NCI-H1694 (cell line): Measurements from ENCODE around the gene MLKL.
"Not testable (repeated sequence)": the region's sequence is repeated elsewhere in the genome, so short reads cannot be mapped to it uniquely, and the experiment has no call there.

Source experiments
- DNase-seq: peaks from one replicate; lab custom pipeline; 2025; lab: John Stamatoyannopoulos, UW

The MLKL gene

DNA sequence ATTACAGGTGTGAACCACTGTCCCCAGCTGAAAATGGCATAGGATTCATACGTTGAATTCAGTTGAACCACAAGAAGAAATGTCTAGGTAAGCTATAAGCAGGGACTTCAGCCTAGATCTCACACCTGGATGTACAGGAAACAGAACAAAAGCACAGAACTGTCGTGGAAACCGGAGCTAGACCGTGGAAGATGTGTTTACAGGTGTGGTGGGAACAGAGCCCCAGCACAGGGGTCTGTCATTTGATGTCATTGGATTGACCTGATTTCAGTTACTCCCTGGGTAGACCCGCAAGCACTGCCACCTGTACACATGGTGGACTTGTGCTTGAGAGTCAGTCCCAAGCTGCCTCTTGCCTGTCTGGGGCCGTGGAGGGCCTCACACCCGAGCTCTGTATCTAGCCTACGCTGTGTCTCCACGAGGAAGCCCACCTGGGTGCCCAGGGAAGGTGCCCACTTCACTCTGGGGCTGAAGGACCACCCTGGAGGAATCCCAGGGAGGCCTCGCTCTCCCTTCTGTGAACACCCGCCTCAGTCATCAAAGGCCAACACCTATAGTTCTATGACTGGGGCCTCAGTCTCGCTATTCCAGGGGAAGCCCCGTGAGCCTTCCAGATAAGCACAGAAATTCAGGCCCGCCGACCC, 32.2 kb upstream of the MLKL start:
- no peak for DNase-seq

GRCh38 chr16:74731853-74732477, 31.3 kb upstream of the MLKL start:
- DNase-seq, result no peak

GRCh38 chr16:74729783-74730683, 29.4 kb upstream of the MLKL start:
- no peak for DNase-seq

DNA sequence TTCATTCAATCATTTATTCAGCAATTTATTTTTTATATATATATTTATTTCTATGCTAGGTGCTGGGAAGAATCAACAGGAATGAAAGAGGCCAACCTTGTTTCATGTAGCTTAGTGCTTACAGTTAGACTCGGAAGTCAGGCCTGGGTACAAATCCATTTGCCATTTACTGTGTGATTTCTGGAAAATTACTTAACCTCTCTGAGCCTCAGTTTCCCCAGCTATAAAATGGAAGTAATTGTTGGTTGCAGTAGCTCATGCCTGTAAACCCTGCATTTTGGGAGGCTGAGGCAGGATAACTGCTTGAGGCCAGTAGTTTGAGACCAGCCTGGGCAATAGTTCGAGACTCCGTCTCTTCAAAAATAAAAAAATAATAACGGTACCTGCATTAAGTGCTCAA, 27.2 kb upstream of the MLKL start:
- no peak for DNase-seq

GRCh38 chr16:74726716-74727115, 26.1 kb upstream of the MLKL start:
- peak; percentile 4 for DNase-seq

- DNase-seq, result no peak
Measured at GRCh38 chr16:74725651-74726455, 25.2 kb upstream of the MLKL start.

- no peak for DNase-seq
Measured at GRCh38 chr16:74724820-74725549, 24.3 kb upstream of the MLKL start.

GRCh38 chr16:74723256-74723655, 22.6 kb upstream of the MLKL start:
- DNase-seq, result no peak

DNA sequence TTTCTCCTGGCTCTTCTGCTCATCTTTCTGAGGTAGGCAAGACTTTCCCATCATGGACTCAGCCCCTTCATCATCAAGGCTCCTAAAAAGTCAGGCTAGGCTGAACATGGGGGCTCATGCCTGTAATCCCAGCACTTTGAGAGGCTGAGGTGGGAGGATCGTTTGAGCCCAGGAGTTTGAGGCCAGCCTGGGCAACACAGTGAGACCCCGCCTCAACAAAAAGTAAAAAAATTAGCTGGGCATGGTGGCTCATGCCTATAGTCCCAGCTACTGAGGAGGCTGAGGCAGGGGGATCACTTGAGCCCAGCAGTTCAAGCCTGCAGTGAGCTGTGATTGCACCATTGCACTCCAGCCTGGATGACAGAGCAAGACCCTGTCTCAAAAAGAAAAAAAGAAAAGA, 21.5 kb upstream of the MLKL start:
- DNase-seq, result not testable (repeated sequence)

- no peak for DNase-seq
Measured at GRCh38 chr16:74721716-74722115, 21.1 kb upstream of the MLKL start.

- DNase-seq, result no peak
Measured at GRCh38 chr16:74720579-74720978, 19.9 kb upstream of the MLKL start.

- DNase-seq, result no peak
Measured at GRCh38 chr16:74718741-74719610, 18.3 kb upstream of the MLKL start.

GRCh38 chr16:74718140-74718539, 17.5 kb upstream of the MLKL start:
- DNase-seq, result no peak

DNA sequence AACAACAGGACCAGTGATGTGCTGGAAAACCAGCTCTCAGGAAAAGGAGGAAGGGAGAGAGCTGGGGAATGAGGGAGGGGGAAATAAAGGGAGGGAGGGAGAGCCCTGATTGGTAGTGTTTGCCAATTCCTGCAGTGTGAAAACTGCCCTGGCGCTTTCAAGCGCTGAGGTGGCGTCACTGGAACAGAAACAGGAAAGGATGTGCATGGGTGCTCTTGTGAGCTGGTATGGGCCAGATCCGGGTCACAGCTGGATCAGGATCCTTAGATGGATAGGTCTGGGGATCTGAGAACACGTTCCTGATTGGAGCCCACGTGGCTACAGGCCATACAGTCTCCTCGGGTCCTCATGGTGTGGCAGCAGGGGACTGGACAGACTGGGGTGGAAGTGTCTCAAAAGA, 16.7 kb upstream of the MLKL start:
- no peak for DNase-seq

DNA sequence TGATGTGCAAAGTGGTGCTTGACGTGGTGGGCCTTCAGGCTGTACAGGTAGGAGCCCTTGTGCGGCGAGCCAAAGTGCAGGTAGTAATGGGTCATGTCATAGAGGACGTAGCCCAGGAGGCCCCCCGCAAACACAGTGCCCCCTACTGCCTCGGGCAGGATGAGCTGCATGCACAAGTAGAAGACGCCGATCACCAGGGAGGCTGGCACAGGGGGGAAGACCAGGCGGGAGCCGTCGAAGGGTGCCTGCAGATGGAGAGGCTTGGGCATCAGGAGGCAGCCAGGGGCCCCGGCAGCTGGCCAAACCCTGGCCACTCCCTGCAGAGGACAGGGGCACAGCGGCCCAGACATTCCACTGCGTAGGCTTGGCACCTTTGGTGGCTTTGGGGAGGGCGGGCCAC, 15.7 kb upstream of the MLKL start:
- no peak for DNase-seq

GRCh38 chr16:74713876-74714275, 13.2 kb upstream of the MLKL start:
- no peak for DNase-seq

DNA sequence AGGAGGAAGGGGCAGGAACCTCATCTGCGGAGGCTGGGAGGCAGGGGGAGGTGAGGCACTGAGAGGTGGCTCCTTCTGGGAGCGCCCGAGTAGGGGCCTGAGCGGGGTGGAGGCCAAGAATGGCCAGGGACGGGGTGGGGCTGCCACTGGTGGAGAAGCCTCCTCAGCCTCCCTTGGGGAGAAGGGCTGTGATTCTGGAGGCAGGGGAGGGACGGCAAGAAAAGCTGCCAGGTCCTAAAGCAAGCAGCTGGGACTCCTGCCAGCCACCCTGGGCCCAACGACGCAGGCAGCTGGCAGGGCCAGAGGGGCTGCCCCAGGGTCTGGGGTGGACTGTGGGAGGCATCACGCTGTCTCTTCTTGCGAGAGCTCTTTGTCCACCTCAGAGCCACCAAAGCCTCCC, 12.7 kb upstream of the MLKL start:
- no peak for DNase-seq

DNA sequence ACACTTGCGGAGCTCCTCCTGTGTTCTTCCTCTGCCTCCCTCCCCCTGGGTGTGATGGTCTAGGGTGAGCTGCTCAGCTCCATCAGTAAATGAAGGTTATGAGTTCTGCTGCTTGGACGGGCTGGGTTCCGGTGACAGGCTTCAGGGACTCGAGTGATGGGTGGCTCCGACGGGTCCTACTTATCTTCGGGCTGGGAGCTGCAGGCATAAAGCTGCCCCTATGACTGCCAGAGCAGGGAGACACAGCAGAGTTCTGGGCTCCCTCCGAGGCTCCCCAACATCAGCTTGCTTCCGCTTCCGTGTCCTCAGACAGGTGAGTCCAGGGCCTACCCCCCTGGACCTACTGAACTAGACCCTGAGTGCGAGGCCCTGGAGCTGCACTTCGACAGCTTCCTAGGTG, 11.3 kb upstream of the MLKL start:
- DNase-seq, result no peak

DNA sequence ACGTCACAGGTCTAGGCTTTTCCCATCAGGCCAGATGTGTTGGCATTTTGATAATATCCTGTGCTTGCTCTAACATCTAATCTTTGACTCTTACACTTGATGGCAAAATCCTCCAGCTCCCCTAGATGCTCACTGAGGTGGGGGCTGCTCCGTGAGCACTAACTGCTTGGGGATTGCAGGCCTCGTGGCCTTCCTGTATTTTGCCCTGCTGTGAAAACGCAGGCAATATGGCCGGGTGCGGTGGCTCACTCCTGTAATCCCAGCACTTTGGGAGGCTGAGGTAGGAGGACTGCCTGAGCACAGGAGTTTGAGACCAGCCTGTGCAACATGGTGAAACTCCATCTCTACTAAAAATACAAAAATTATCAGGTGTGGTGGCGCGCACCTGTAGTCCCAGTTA, 9.7 kb upstream of the MLKL start:
- no peak for DNase-seq

DNA sequence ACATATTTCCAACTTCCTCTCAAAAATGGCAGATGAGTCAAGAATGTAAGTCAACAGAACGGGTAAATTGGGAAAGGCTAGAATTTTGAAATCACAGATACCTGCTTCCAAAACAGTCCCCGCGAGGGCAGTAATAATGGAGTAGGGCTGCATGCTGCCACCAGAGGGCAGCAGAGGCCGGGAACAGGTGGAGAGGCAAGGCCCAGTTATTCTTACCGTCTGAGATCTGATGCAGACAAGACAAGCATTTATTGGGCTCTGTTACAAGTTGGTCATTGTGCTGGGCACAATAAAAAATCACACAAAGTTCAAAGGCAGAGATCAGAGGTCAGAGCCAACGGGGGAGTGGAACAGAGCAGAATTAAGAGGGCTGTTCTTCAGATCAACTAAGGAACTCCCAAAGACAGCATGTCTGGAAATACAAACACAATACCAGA, 8.8 kb upstream of the MLKL start:
- DNase-seq, result peak; percentile 59

GRCh38 chr16:74700116-74700437, 585 bp downstream of the MLKL start:
- no peak for DNase-seq
